SU-DHL-6 (cell line): ENCODE data around the gene REC114.

ENCODE experiments used
- CTCF ChIP-seq: fragments of 200-600 bp; sonication (generic); IDR thresholded peaks from one replicate; pipeline ENCODE4 v1.5.1; 2017; ENCODE audit warnings: antibody characterized with exemption, mild to moderate bottlenecking, low read length, moderate library complexity; ENCODE audit not compliant: insufficient read depth, poor library complexity, severe bottlenecking
- EZH2phosphoT487 ChIP-seq: fragments of 200-600 bp; sonication (generic), shearing (Covaris generic); conservative IDR thresholded peaks from 2 replicates; pipeline ENCODE4 v1.6.1; 2018; ENCODE audit warnings: mild to moderate bottlenecking, antibody characterized with exemption, low read length, moderate library complexity, mixed read lengths

GRCh38 chr15:73485372-73485771, 42.4 kb downstream of the REC114 start:
- TF ChIP-seq CTCF, result no peak
- no peak for TF ChIP-seq EZH2phosphoT487
